Brain microvascular endothelial cell (primary cell): Measurements from ENCODE around the gene SLC27A1.

Source experiments
- DNase-seq: peaks from one replicate; pipeline ENCODE4 v3.0.0-alpha.2; 2020
- H3K27ac ChIP-seq: fragments of 250-450 bp; sonication (Bioruptor Pico); 2 replicates; pipeline ENCODE4 v1.5.1; 2020; ENCODE audit warnings: mild to moderate bottlenecking, moderate library complexity
- H3K27me3 ChIP-seq: fragments of 250-450 bp; sonication (Bioruptor Pico); replicated peaks from 2 replicates; pipeline ENCODE4 v1.5.1; 2020; ENCODE audit warnings: mild to moderate bottlenecking
- H3K36me3 ChIP-seq: fragments of 250-450 bp; sonication (Bioruptor Pico); replicated peaks from 2 replicates; pipeline ENCODE4 v1.5.1; 2020; ENCODE audit warnings: mild to moderate bottlenecking
- H3K4me3 ChIP-seq: 2 replicates; pipeline ENCODE4 v1.5.1; 2011; ENCODE audit warnings: low read depth, mild to moderate bottlenecking, control low read depth, low read length, moderate library complexity
- CTCF ChIP-seq: IDR thresholded peaks from 2 replicates; pipeline ENCODE4 v1.5.1; 2011; ENCODE audit warnings: low read depth, mild to moderate bottlenecking, moderate library complexity, low read length, control low read depth, inconsistent platforms; ENCODE audit errors: missing control alignments
- in situ Hi-C: cut with HindIII; loops from 2 replicates; pipeline ENCODE4 v1.10.0; 2017; ENCODE audit warnings: low sequenced_read_pairs, low pct_ligation_motif_present

Gene SLC27A1

GRCh38 chr19:17470068-17470841, at the start of gene SLC27A1:
Gene SLC27A1 (plus strand): TSS chr19:17470524. CDS start chr19:17470541, 17 bp downstream.
- peak; percentile 99 for DNase-seq
- TF ChIP-seq CTCF, result no peak
- H3K27ac ChIP-seq, result peak within 1 kb of the TSS; percentile 47
- H3K36me3 ChIP-seq, result no peaks in the 10 kb centered on the region
- peak within 1 kb of the TSS; percentile 72 for H3K4me3 ChIP-seq
- in situ Hi-C loops, result no loop called here
- no peaks in the 10 kb centered on the region for H3K27me3 ChIP-seq

DNA sequence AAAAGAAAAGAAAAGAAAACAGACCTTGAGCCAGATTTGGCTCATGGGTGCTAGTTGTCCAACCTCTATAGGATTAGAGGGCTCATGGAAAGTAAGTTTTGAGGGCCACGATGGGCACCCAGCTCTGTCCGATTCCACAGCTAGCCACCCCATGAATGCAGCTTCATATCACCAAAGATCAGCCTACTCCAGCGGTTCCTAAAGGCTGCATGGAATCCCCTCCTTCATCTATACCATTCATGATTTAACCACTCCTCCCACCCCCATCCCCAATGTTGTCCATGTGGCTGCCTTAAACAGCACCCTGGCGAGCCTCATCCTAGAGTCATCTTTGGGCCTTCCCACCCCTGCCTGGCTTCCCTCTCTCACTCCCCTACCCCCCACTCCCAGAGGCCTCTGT, 48.4 kb upstream of the SLC27A1 start:
- in situ Hi-C loops, result no loop called here
- no peak for DNase-seq
- H3K36me3 ChIP-seq, result no peaks in the 10 kb centered on the region
- no peak overlapping the region for H3K4me3 ChIP-seq
- no peak overlapping the region for H3K27ac ChIP-seq
- no peak for TF ChIP-seq CTCF
- no peaks in the 10 kb centered on the region for H3K27me3 ChIP-seq

GRCh38 chr19:17423429-17424208, 46.7 kb upstream of the SLC27A1 start:
- Histone ChIP-seq H3K4me3 (no peak overlapping the region), H3K27ac (no peak overlapping the region), H3K36me3 (no peaks in the 10 kb centered on the region), H3K27me3 (no peaks in the 10 kb centered on the region)
- TF ChIP-seq CTCF, result no peak
- in situ Hi-C loops, result no loop called here
- DNase-seq, result no peak

- no peaks in the 10 kb centered on the region for H3K27me3 ChIP-seq
- H3K27ac ChIP-seq, result no peak overlapping the region
- DNase-seq, result peak; percentile 24
- peak; percentile 76 for TF ChIP-seq CTCF
- in situ Hi-C loops, result no loop called here
- H3K36me3 ChIP-seq, result no peaks in the 10 kb centered on the region
- H3K4me3 ChIP-seq, result no peak overlapping the region
Measured at GRCh38 chr19:17424743-17425365, 45.5 kb upstream of the SLC27A1 start.

GRCh38 chr19:17429641-17430113, 40.6 kb upstream of the SLC27A1 start:
- no peak for TF ChIP-seq CTCF
- H3K27me3 ChIP-seq, result no peaks in the 10 kb centered on the region
- H3K27ac ChIP-seq, result no peak overlapping the region
- in situ Hi-C loops, result no loop called here
- H3K4me3 ChIP-seq, result no peak overlapping the region
- DNase-seq, result no peak
- H3K36me3 ChIP-seq, result no peaks in the 10 kb centered on the region
